NCI-H510A (cell line): Measurements from ENCODE around the gene ZCCHC14.
"Not testable (repeated sequence)": the region's sequence is repeated elsewhere in the genome, so short reads cannot be mapped to it uniquely, and the experiment has no call there.

Experiments used
- DNase-seq: peaks from one replicate; lab custom pipeline; 2025; lab: John Stamatoyannopoulos, UW

The ZCCHC14 gene

GRCh38 chr16:87382023-87382785 is 110.6 kb downstream of the ZCCHC14 start:
- no peak for DNase-seq

- no peak for DNase-seq
These were observed 111.9 kb downstream of the ZCCHC14 start for GRCh38 chr16:87380881-87381280.

GRCh38 chr16:87380403-87380802 is 112.4 kb downstream of the ZCCHC14 start:
- no peak for DNase-seq

- DNase-seq, result not testable (repeated sequence)
These were observed 113.5 kb downstream of the ZCCHC14 start for GRCh38 chr16:87379312-87379752.

- DNase-seq, result no peak
These were observed 116.2 kb downstream of the ZCCHC14 start for GRCh38 chr16:87376660-87377059.

- no peak for DNase-seq
These were observed 117.2 kb downstream of the ZCCHC14 start for GRCh38 chr16:87375426-87376135.

GRCh38 chr16:87374313-87374712 is 118.5 kb downstream of the ZCCHC14 start:
- DNase-seq, result no peak

GRCh38 chr16:87372305-87372704 is 120.5 kb downstream of the ZCCHC14 start:
- no peak for DNase-seq

GRCh38 chr16:87371261-87371866 is 121.5 kb downstream of the ZCCHC14 start:
- DNase-seq, result no peak

- no peak for DNase-seq
These were observed 122.8 kb downstream of the ZCCHC14 start for GRCh38 chr16:87369796-87370719.

GRCh38 chr16:87369117-87369765 is 123.6 kb downstream of the ZCCHC14 start:
- DNase-seq, result no peak

- DNase-seq, result no peak
These were observed 124.6 kb downstream of the ZCCHC14 start for GRCh38 chr16:87368029-87368770.

- DNase-seq, result no peak
These were observed 125.3 kb downstream of the ZCCHC14 start for GRCh38 chr16:87367529-87367928.

- DNase-seq, result no peak
These were observed 125.9 kb downstream of the ZCCHC14 start for GRCh38 chr16:87366930-87367329.

- no peak for DNase-seq
These were observed 126.5 kb downstream of the ZCCHC14 start for GRCh38 chr16:87366288-87366687.

- DNase-seq, result no peak
These were observed 127.7 kb downstream of the ZCCHC14 start for GRCh38 chr16:87365021-87365713.

- DNase-seq, result no peak
These were observed 128.9 kb downstream of the ZCCHC14 start for GRCh38 chr16:87363771-87364455.

- DNase-seq, result not testable (repeated sequence)
These were observed 129.8 kb downstream of the ZCCHC14 start for GRCh38 chr16:87362828-87363559.
